Neural progenitor cell (in vitro differentiated cells): ENCODE results near the gene COLEC11.

Source experiments
- EZH2 ChIP-seq: fragments of 200-600 bp; sonication (generic); IDR thresholded peaks from 2 replicates; pipeline ENCODE4 v1.6.1; 2017; ENCODE audit warnings: antibody characterized with exemption, mild to moderate bottlenecking, moderate library complexity
- EZH2phosphoT487 ChIP-seq: fragments of 200-600 bp; sonication (generic); IDR thresholded peaks from 2 replicates; pipeline ENCODE4 v1.6.1; 2017; ENCODE audit warnings: antibody characterized with exemption
- TF ChIP-seq, protein P1 (sequence below): fragments of 200-600 bp; sonication (generic); IDR thresholded peaks from 2 replicates; pipeline ENCODE4 v1.5.1; 2017; ENCODE audit warnings: antibody characterized with exemption, mild to moderate bottlenecking

DNA sequence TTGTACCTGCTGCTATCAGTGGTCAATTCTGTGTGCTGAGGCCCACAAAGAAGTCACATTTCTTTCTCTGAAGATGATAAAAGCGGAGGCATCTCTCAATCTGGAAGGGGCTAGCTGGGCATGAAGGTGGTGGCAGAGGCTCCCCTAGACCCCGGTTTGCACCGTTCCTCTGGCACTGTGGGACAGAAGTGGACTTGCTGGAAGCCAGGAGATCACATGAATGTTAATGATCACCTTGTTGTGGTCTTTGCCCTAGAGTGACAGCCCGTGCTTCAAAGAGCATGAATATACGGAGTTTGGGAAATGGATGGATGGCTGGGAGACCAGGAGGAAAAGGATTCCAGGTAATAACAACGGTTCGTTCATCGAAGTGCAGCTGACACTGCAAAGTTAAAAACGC lies 83.3 kb downstream of the COLEC11 start:
- TF ChIP-seq, protein P1, sequence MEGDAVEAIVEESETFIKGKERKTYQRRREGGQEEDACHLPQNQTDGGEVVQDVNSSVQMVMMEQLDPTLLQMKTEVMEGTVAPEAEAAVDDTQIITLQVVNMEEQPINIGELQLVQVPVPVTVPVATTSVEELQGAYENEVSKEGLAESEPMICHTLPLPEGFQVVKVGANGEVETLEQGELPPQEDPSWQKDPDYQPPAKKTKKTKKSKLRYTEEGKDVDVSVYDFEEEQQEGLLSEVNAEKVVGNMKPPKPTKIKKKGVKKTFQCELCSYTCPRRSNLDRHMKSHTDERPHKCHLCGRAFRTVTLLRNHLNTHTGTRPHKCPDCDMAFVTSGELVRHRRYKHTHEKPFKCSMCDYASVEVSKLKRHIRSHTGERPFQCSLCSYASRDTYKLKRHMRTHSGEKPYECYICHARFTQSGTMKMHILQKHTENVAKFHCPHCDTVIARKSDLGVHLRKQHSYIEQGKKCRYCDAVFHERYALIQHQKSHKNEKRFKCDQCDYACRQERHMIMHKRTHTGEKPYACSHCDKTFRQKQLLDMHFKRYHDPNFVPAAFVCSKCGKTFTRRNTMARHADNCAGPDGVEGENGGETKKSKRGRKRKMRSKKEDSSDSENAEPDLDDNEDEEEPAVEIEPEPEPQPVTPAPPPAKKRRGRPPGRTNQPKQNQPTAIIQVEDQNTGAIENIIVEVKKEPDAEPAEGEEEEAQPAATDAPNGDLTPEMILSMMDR = no peak
- TF ChIP-seq EZH2 (no peak), EZH2phosphoT487 (no peak)
